ENCODE results near the gene TP53BP1.

DNA sequence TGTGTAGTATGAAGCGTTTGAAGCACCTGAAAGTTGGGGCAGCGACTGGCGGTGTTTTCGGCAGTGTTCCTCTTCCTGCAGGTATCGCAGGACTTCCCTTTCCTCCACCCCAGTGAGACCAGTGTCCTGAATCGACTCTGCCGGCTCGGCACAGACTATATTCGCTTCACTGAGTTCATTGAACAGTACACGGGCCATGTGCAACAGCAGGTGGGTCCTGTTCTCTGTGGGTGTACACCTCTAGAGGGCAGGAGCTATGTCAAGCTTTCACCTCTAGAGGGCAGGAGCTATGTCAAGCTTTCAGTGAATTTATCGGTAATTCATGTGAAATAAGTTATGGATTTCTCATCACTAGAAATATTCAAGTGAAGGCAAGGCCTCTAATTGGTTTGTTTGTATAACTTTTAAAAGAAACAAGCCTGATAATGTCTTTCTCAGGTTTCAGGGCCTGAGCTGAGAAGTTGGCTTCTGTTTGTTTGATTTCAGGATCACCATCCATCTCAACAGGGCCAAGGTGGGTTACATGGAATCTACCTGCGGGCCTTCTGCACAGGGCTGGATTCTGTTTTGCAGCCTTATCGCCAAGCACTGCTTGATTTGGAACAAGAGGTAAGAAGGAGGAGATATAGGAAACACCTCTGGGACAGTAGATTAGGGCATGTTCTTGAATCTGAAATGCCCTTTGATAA is 116.8 kb downstream of the TP53BP1 start:
- TF ChIP-seq POLR2A (IDR thresholded peaks at IDR 0.05; ENCODE audit: low read length) = no peak
- TF ChIP-seq GATA1 (IDR thresholded peaks at IDR 0.05; ENCODE audit: low read depth, low read length) = no peak

Data from erythroblast (primary cell).